Fibroblast of villous mesenchyme (primary cell): ENCODE data around the gene ZSWIM6. TPM values are rescaled to one million over a fixed set of nuclear protein-coding genes. Genes with fewer than 3 reads are reported as not detected.

Experiments used
- DNase-seq: peaks from one replicate; pipeline ENCODE4 v3.0.0-alpha.2; 2010; ENCODE audit warnings: low read depth
- H3K4me3 ChIP-seq: 2 replicates; pipeline ENCODE4 v1.5.1; 2011; ENCODE audit warnings: low read depth, mild to moderate bottlenecking, low read length
- CTCF ChIP-seq: IDR thresholded peaks from 2 replicates; pipeline ENCODE4 v1.5.1; 2012; ENCODE audit warnings: low read depth, mild to moderate bottlenecking, low read length; ENCODE audit not compliant: insufficient read depth
- total RNA-seq: library from RNA; depleted of rRNA; stranded (reverse); fragments of >200 nt; gene quantifications from 2 replicates; pipeline ENCODE4 v1.2.3, GENCODE V29; 2012

The ZSWIM6 gene
- total RNA-seq, 1 donor = 16.4 TPM

DNA sequence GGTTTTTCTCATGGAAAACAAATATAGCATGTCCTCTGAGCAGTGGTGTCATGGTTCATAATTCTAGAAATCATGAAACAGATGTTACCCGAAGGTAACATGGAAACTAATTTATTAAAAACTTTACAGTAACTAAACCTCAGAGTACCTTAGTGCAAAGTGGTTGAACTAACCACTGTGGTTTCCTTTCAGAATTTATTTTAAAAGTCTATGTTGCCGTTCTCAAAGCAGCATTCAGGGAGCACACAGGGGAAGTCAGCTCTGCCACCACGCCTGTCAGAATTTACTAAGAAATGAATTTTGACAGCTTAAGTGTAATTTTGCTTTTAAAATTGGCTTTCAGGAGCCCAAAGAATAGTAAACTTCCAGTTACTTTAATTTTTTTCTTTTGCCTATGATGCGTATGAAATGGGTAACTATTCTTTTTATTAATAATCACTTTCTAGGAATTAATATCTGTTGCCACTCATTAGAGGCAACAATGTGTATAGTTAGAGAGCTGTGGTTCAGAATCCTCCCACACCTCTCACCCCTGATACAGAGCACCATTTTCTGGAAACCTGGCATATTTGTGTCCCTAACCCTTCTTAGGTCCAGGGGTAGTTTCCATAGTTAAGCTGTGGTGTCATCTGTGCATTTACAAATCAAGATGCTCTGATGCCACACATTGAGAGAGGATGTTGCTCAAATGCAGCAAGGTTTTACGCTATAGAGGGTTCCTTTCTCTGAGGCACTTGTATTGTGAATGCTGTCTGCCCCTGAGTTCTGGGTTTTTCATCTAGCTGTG lies 202.6 kb downstream of the ZSWIM6 start:
- no peak for DNase-seq
- TF ChIP-seq CTCF = no peak
- no peak overlapping the region for H3K4me3 ChIP-seq

DNA sequence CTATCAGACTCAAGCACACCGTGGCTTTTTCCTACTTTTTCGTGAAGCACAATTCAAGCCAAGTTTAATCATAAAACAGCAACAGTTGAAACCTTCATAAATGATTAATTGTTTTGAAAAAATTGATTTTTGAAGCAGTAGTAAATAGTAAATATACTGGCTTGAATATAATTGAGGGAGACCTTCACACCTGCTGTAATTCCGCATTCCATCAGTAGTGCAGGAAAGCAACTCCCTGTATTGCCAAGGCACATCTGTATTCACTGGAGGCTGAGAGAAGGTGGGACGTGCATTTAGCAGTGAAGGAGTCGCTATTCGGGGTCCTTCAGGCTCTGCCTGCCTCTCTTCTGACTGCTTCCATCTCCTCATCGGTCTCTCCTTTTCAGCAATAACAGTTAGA lies 203.8 kb downstream of the ZSWIM6 start:
- TF ChIP-seq CTCF = no peak
- no peak for DNase-seq
- H3K4me3 ChIP-seq = no peak overlapping the region

GRCh38 chr5:61536922-61537321 lies 204.9 kb downstream of the ZSWIM6 start:
- no peak for TF ChIP-seq CTCF
- DNase-seq = no peak
- no peak overlapping the region for H3K4me3 ChIP-seq

GRCh38 chr5:61538722-61539501 lies 206.9 kb downstream of the ZSWIM6 start:
- TF ChIP-seq CTCF = no peak
- no peak overlapping the region for H3K4me3 ChIP-seq
- no peak for DNase-seq

GRCh38 chr5:61549530-61549929 lies 217.5 kb downstream of the ZSWIM6 start:
- H3K4me3 ChIP-seq = no peak overlapping the region
- no peak for DNase-seq
- TF ChIP-seq CTCF = no peak

DNA sequence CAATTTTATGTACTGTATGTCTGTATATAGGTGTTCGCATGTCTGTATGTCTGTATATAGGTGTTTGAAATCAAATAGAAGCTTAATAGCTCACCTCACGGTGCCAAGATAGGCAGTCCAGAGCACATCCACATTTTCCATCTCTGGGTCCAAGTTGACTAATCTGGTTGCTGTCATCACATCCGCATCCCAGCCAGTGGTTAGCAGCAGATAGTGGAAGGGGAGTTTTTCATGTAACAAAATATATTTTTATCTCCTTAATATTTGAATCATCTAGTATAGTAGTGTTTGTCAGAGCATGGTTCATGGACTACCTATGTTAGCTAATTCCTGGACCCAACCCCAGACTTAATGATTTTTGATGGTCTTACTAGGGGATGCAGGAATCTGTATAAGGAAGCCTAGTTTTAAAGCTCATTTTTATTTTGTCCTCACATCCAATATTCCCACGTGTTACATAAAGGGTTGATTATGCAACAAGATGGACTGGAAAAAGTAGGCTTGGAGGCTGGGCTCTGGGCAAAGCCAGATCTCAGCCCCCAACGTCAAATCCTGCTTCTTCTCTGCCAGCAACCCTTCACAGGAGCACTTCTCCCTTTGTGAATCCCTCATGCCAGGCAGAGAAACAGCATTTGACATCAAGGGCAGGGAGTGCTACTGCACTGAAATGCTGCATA lies 219.7 kb downstream of the ZSWIM6 start:
- no peak for DNase-seq
- no peak overlapping the region for H3K4me3 ChIP-seq
- TF ChIP-seq CTCF = no peak
